CD4-positive, alpha-beta memory T cell (primary cell): ENCODE measurements around the gene KCTD4. TPM values are rescaled to one million over a fixed set of nuclear protein-coding genes. Genes with fewer than 3 reads are reported as not detected.

Experiments used
- CTCF ChIA-PET: fragments of 350-600 bp; sonication (Branson Sonifier 250); formaldehyde crosslinking; loops from one replicate; lab custom pipeline; 2021; ENCODE audit warnings: inconsistent platforms; ENCODE audit not compliant: partially characterized antibody; lab: Charles Lee
- POLR2A ChIA-PET: fragments of 350-600 bp; sonication (Branson Sonifier 250); formaldehyde crosslinking; loops from one replicate; lab custom pipeline; 2021; ENCODE audit not compliant: partially characterized antibody; lab: Charles Lee
- DNase-seq, 5 donors: peaks; one replicate each; pipeline versions ENCODE4 v3.0.0 to v3.0.0-alpha.2; 2020 to 2022; ENCODE audit warnings: mixed read lengths in 1 of 5
- H3K27ac ChIP-seq: one replicate; pipeline ENCODE4 v1.7.0; 2013; ENCODE audit warnings: low read depth, low read length
- H3K27me3 ChIP-seq: 2 replicates; pipeline ENCODE4 v1.7.0; 2013; ENCODE audit warnings: mild to moderate bottlenecking, low read length, moderate library complexity; ENCODE audit not compliant: insufficient read depth
- H3K36me3 ChIP-seq: 2 replicates; pipeline ENCODE4 v1.7.0; 2013; ENCODE audit warnings: mild to moderate bottlenecking, low read length, moderate library complexity; ENCODE audit not compliant: insufficient read depth
- H3K4me1 ChIP-seq: 2 replicates; pipeline ENCODE4 v1.7.0; 2013; ENCODE audit warnings: mild to moderate bottlenecking, low read length, moderate library complexity; ENCODE audit not compliant: insufficient read depth
- H3K4me3 ChIP-seq, 2 donors: one replicate each; pipeline ENCODE4 v1.7.0; 2013; ENCODE audit warnings: low read length in 2 of 2, mild to moderate bottlenecking in 1 of 2
- H3K9me3 ChIP-seq, 2 donors: one replicate each; pipeline ENCODE4 v1.7.0; 2013; ENCODE audit warnings: low read length in 2 of 2, control low read depth in 1 of 2; ENCODE audit not compliant: control insufficient read depth in 1 of 2
- H3K27ac Mint-ChIP-seq, 7 donors: one replicate each; pipeline ENCODE4 v1.8.0; 2020 to 2021; ENCODE audit warnings: mixed read lengths in 7 of 7, mild to moderate bottlenecking in 6 of 7, inconsistent platforms in 3 of 7, moderate library complexity in 3 of 7
- H3K27me3 Mint-ChIP-seq, 2 donors: one replicate each; pipeline ENCODE4 v1.8.0; 2020 to 2021; ENCODE audit warnings: mixed read lengths in 2 of 2
- H3K36me3 Mint-ChIP-seq, 2 donors: one replicate each; pipeline ENCODE4 v1.8.0; 2020 to 2021; ENCODE audit warnings: mixed read lengths in 2 of 2, inconsistent platforms in 1 of 2, mild to moderate bottlenecking in 1 of 2
- H3K4me1 Mint-ChIP-seq, 4 donors: one replicate each; pipeline ENCODE4 v1.8.0; 2020 to 2021; ENCODE audit warnings: mixed read lengths in 4 of 4, mild to moderate bottlenecking in 1 of 4
- H3K4me3 Mint-ChIP-seq, 8 donors: one replicate each; pipeline ENCODE4 v1.8.0; 2020 to 2021; ENCODE audit warnings: mixed read lengths in 8 of 8, mild to moderate bottlenecking in 7 of 8, moderate library complexity in 6 of 8, inconsistent platforms in 3 of 8
- H3K9me3 Mint-ChIP-seq, 8 donors: one replicate each; pipeline ENCODE4 v1.8.0; 2020 to 2021; ENCODE audit warnings: mixed read lengths in 8 of 8, mild to moderate bottlenecking in 5 of 8, inconsistent platforms in 3 of 8, moderate library complexity in 1 of 8
- intact Hi-C: fragments of 100-400 bp; cut with micrococcal nuclease; formaldehyde crosslinking; loops from one replicate; pipeline ENCODE4 v1.15.1; 2023
- polyA plus RNA-seq, 2 donors: library from polyadenylated mRNA; unstranded; fragments of 300-500 nt; fragmentation: Illumina TruSeq; gene quantifications; one replicate each; pipeline ENCODE4 v1.2.3, GENCODE V29; 2021
- total RNA-seq, 2 experiments: library from RNA; stranded (reverse); gene quantifications; one replicate each; pipeline ENCODE4 v1.2.3, GENCODE V29; 2021

Gene KCTD4
- total and polyA plus RNA-seq, 4 experiments from 2014 or later: 0.22 TPM; not detected in 3

DNA sequence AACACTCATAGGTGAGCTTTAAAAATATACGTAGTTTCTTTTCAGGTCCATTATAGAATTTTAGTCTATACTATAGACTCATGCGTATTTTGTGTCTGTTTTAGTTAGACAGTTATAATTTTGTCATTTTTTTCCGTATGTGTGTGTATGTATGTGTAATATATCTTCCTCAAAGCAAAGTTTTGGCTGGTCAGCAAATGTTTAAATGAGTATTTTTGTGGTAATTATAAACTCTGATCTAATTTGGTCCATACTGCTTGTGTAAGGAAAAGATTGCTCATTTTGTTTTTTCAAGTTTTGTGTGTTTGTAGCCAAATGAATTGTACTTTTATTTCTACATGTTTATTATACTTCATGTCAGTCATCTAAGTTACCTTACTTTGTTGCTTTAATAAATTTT, 20.5 kb downstream of the KCTD4 start:
- no peak for DNase-seq
- Mint-ChIP-seq H3K36me3 (peaks cover 26 to 27% of the 10 kb centered on the region in 2 donors), H3K4me1 (peaks cover 13 to 45% (median 21%) of the 10 kb centered on the region in 4 donors), H3K4me3 (no peak overlapping the region), H3K27ac (peak overlapping the region in 1 of 7 donors; percentile 36), H3K9me3 (no peaks in the 10 kb centered on the region), H3K27me3 (no peaks in the 10 kb centered on the region)
- no peak overlapping the region for H3K4me3 ChIP-seq
- H3K9me3 ChIP-seq: no peaks in the 10 kb centered on the region
- H3K27ac ChIP-seq: no peak overlapping the region
- intact Hi-C loops: no loop called here
- ChIA-PET CTCF (no interaction called here), POLR2A (no interaction called here)
- H3K27me3 ChIP-seq: no peaks in the 10 kb centered on the region
- peaks cover 4% of the 10 kb centered on the region for H3K4me1 ChIP-seq
- H3K36me3 ChIP-seq: no peaks in the 10 kb centered on the region

DNA sequence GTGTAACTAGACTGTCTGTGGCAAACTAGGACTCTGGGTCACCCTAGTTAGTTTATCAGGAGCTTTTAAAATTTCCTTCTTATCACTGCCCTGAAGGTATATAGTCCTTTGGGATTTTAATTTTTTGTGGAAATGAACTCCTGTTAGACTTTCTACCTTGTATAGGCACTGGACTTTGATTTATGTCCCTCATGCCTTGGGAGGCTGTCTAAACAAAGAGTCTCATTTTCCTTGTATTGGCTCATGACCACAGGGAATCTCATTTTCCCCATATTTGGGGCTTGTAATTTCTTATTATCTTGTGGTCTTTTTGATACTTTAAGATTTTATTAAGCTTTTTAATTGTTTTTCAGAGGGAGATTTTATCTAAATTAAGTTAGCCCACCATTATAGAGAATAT, 21.4 kb downstream of the KCTD4 start:
- intact Hi-C loops: no loop called here
- Mint-ChIP-seq H3K27ac (peak overlapping the region in 1 of 7 donors; percentile 22), H3K4me1 (peaks cover 14 to 45% (median 23%) of the 10 kb centered on the region in 4 donors), H3K36me3 (peaks cover 24 to 29% of the 10 kb centered on the region in 2 donors), H3K4me3 (no peak overlapping the region), H3K27me3 (no peaks in the 10 kb centered on the region), H3K9me3 (no peaks in the 10 kb centered on the region)
- POLR2A ChIA-PET: no interaction called here
- no peaks in the 10 kb centered on the region for H3K9me3 ChIP-seq
- H3K27me3 ChIP-seq: no peaks in the 10 kb centered on the region
- H3K4me1 ChIP-seq: peaks cover 4% of the 10 kb centered on the region
- CTCF ChIA-PET: no interaction called here
- no peak overlapping the region for H3K4me3 ChIP-seq
- DNase-seq: no peak
- H3K27ac ChIP-seq: no peak overlapping the region
- H3K36me3 ChIP-seq: no peaks in the 10 kb centered on the region

DNA sequence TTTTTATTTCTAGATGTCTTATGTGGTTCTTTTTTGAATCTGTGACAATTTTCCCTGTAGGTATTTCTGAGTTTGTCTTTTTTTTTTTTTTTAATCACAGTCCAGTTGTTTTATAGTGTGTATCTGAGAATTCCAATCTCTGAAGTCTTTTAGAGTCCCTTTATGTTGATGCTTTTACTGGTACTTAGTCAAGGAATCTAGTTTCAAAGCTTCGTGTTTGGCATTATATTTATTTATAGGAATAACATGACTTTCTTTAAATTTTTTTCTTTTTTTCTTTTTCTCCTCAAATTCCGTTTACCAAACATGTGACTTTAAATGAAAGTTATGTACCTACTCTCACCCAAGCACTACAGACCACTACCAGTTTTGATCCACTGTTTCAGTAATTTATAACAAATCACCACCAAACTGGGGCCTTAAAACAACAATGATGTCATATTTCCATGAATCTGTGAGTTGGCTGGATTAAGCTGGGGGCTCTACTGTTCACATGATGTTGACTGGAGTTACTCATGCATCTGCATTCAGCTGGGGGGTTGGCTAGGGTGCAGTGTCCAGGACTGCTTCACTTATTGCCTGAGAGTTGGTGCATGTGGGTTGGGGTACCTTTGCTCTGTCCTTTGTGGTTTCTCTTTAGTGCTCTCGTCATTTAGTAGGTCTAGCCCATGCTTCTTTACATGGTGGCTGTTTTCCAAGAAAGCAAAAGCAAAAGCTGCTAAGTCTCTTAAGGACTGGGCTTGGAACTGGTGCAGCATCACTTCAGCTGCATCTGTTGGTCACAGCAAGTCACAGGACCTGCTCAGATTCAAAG, 22.3 kb downstream of the KCTD4 start:
- H3K4me3 Mint-ChIP-seq: no peak overlapping the region
- ChIA-PET CTCF (interaction anchor here (0.6 kb wide), 1 partner anchor 317 kb away, joined by 3 read pairs; no protein-coding TSS in a partner anchor), POLR2A (no interaction called here)
- intact Hi-C loops: no loop called here
- H3K4me1 Mint-ChIP-seq: peaks cover 14 to 45% (median 22%) of the 10 kb centered on the region in 4 donors
- peaks cover 18 to 26% of the 10 kb centered on the region in 2 donors for H3K36me3 Mint-ChIP-seq
- H3K4me1 ChIP-seq: peaks cover 4% of the 10 kb centered on the region
- no peak for DNase-seq
- H3K9me3 ChIP-seq: no peaks in the 10 kb centered on the region
- H3K27ac ChIP-seq: no peak overlapping the region
- no peak overlapping the region for H3K4me3 ChIP-seq
- H3K9me3 Mint-ChIP-seq: no peaks in the 10 kb centered on the region
- peak overlapping the region in 2 of 7 donors; percentile 45 to 68 for H3K27ac Mint-ChIP-seq
- H3K27me3 Mint-ChIP-seq: no peaks in the 10 kb centered on the region
- no peaks in the 10 kb centered on the region for H3K36me3 ChIP-seq
- no peaks in the 10 kb centered on the region for H3K27me3 ChIP-seq

DNA sequence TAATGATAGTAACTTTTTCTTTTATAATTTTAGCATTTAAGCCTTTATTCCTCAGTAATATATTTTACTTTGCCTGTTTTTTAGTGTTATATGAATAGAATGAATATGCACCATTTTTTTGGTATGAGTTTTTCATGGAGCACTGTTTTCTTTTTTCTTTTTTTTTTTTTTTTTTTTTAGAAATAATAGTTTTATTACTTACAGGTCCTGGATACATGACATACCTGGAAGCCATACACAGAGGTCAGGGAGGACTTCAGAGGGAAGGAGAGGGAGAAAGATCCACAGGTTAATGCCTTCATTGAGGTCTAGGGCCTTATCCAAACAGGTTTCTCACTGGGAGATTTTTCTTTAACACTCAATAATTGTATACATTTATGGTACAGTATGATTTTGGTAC, 26.4 kb downstream of the KCTD4 start:
- Histone ChIP-seq H3K36me3 (no peaks in the 10 kb centered on the region), H3K9me3 (no peaks in the 10 kb centered on the region), H3K27me3 (no peaks in the 10 kb centered on the region), H3K4me3 (no peak overlapping the region), H3K27ac (no peak overlapping the region), H3K4me1 (no peaks in the 10 kb centered on the region)
- ChIA-PET CTCF (interaction anchor here (0.8 kb wide), 1 partner anchor 135 kb away, joined by 3 read pairs; no protein-coding TSS in a partner anchor), POLR2A (no interaction called here)
- Mint-ChIP-seq H3K36me3 (peaks cover 31 to 37% of the 10 kb centered on the region in 2 donors), H3K27me3 (no peaks in the 10 kb centered on the region), H3K9me3 (peaks cover 0 to 2% (median 0%) of the 10 kb centered on the region in 8 donors), H3K4me3 (no peak overlapping the region), H3K4me1 (peaks cover 15 to 28% (median 19%) of the 10 kb centered on the region in 4 donors), H3K27ac (no peak overlapping the region)
- DNase-seq: no peak
- intact Hi-C loops: no loop called here

GRCh38 chr13:45168555-45168930, 32.3 kb downstream of the KCTD4 start:
- no peak overlapping the region for H3K27ac Mint-ChIP-seq
- no peak overlapping the region for H3K27ac ChIP-seq

DNA sequence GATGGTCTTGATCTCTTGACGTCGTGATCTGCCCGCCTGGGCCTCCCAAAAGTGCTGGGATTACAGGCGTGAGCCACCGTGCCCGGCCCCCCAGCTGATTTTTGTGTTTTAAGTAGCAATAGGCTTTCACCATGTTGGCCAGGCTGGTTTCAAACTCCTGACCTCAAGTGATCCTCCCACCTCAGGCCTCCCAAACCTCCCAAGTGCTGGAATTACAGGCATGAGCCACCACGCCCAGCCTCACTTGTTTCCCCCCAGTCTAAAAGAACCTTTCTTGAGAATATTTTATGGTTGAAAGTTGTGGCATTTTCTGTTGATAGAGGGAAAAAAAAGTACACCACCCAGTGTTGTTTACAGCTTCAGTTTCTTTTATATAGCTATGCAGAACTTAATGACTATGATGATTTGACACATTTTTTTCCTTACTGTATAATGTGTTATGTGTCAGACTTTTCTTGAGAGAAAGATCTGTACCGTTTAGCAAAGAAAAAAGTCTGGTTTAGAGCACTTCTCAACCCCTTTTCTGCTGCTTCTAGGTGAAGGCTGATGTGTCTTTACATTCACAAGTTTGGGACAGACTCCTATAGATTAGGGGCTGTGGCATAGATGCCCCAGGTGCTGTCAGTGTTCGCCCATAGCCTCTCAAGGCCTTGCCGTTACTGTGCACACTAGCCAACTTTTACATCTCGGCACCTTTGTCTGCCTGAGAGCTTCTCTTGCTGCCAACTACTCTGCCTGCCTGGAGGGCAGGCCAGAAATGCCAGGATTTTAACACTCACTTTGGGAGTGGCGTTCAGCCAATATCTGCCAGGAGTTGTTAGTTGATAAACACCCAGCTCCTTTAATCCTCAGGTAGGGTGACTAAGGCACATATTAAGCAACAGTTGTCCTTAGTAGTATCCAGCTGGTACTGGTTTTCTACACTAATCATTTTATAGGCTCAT, 33.0 kb downstream of the KCTD4 start:
- Histone ChIP-seq H3K4me3 (no peak overlapping the region), H3K4me1 (no peaks in the 10 kb centered on the region), H3K27me3 (no peaks in the 10 kb centered on the region), H3K9me3 (no peaks in the 10 kb centered on the region), H3K36me3 (peaks cover 2% of the 10 kb centered on the region), H3K27ac (no peak overlapping the region)
- peaks cover 4 to 8% (median 5%) of the 10 kb centered on the region in 4 donors for H3K4me1 Mint-ChIP-seq
- peaks cover 0 to 2% (median 0%) of the 10 kb centered on the region in 8 donors for H3K9me3 Mint-ChIP-seq
- H3K36me3 Mint-ChIP-seq: peaks cover 26 to 37% of the 10 kb centered on the region in 2 donors
- POLR2A ChIA-PET: no interaction called here
- H3K27ac Mint-ChIP-seq: no peak overlapping the region
- no peaks in the 10 kb centered on the region for H3K27me3 Mint-ChIP-seq
- H3K4me3 Mint-ChIP-seq: no peak overlapping the region
- DNase-seq: no peak
- CTCF ChIA-PET: no interaction called here
- intact Hi-C loops: no loop called here

More at GRCh38 chr13:45168555-45168930, 32.3 kb downstream of the KCTD4 start:
- POLR2A ChIA-PET: no interaction called here
- intact Hi-C loops: no loop called here
- H3K4me1 Mint-ChIP-seq: peaks cover 5 to 10% (median 6%) of the 10 kb centered on the region in 4 donors
- no peaks in the 10 kb centered on the region for H3K27me3 ChIP-seq
- H3K4me1 ChIP-seq: no peaks in the 10 kb centered on the region
- H3K9me3 Mint-ChIP-seq: peaks cover 0 to 2% (median 0%) of the 10 kb centered on the region in 8 donors
- H3K36me3 Mint-ChIP-seq: peaks cover 28 to 42% of the 10 kb centered on the region in 2 donors
- H3K27me3 Mint-ChIP-seq: no peaks in the 10 kb centered on the region
- no peak overlapping the region for H3K4me3 Mint-ChIP-seq
- H3K36me3 ChIP-seq: peaks cover 2% of the 10 kb centered on the region
- H3K4me3 ChIP-seq: no peak overlapping the region
- H3K9me3 ChIP-seq: no peaks in the 10 kb centered on the region
- CTCF ChIA-PET: no interaction called here
- DNase-seq: no peak

DNA sequence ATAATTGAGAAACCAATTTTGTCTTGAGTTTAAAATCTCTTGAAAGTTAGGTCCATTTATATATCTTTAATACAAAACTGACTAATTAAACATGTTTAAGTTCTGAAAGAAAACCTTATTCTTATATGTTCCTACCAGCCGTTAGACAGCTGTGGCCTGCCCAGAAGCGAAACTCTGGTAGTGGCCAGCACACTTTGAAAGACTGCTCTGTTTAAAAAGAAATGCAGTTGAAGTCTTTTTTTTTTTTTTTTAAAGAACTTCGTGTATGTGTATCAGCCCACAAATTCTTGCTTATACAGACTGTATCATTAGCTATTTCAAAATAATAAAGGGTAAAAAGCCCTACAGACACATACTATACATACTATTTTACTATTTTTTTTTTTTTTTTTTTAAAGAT, 34.0 kb downstream of the KCTD4 start:
- Histone ChIP-seq H3K4me1 (no peaks in the 10 kb centered on the region), H3K36me3 (peaks cover 2% of the 10 kb centered on the region), H3K9me3 (no peaks in the 10 kb centered on the region), H3K27ac (no peak overlapping the region), H3K27me3 (no peaks in the 10 kb centered on the region), H3K4me3 (no peak overlapping the region)
- H3K4me1 Mint-ChIP-seq: peaks cover 2 to 6% (median 4%) of the 10 kb centered on the region in 4 donors
- DNase-seq: no peak
- H3K27me3 Mint-ChIP-seq: no peaks in the 10 kb centered on the region
- ChIA-PET POLR2A (no interaction called here), CTCF (interaction anchor here (0.7 kb wide), 1 partner anchor 408 kb away, joined by 4 read pairs; no protein-coding TSS in a partner anchor)
- H3K4me3 Mint-ChIP-seq: no peak overlapping the region
- intact Hi-C loops: no loop called here
- H3K9me3 Mint-ChIP-seq: no peaks in the 10 kb centered on the region
- H3K36me3 Mint-ChIP-seq: peaks cover 21 to 26% of the 10 kb centered on the region in 2 donors
- no peak overlapping the region for H3K27ac Mint-ChIP-seq
